ENCODE results near the gene MEG3. TPM values are rescaled to one million over a fixed set of nuclear protein-coding genes. Genes with fewer than 3 reads are reported as not detected.

The MEG3 gene
- total and polyA plus RNA-seq, 2 experiments from 2014 or later = not detected

- TF ChIP-seq, protein P1, sequence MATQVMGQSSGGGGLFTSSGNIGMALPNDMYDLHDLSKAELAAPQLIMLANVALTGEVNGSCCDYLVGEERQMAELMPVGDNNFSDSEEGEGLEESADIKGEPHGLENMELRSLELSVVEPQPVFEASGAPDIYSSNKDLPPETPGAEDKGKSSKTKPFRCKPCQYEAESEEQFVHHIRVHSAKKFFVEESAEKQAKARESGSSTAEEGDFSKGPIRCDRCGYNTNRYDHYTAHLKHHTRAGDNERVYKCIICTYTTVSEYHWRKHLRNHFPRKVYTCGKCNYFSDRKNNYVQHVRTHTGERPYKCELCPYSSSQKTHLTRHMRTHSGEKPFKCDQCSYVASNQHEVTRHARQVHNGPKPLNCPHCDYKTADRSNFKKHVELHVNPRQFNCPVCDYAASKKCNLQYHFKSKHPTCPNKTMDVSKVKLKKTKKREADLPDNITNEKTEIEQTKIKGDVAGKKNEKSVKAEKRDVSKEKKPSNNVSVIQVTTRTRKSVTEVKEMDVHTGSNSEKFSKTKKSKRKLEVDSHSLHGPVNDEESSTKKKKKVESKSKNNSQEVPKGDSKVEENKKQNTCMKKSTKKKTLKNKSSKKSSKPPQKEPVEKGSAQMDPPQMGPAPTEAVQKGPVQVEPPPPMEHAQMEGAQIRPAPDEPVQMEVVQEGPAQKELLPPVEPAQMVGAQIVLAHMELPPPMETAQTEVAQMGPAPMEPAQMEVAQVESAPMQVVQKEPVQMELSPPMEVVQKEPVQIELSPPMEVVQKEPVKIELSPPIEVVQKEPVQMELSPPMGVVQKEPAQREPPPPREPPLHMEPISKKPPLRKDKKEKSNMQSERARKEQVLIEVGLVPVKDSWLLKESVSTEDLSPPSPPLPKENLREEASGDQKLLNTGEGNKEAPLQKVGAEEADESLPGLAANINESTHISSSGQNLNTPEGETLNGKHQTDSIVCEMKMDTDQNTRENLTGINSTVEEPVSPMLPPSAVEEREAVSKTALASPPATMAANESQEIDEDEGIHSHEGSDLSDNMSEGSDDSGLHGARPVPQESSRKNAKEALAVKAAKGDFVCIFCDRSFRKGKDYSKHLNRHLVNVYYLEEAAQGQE (IDR thresholded peaks at IDR 0.05; ENCODE audit: unreplicated experiment) = no peak
Measured at GRCh38 chr14:100842799-100843198, 16.9 kb downstream of the MEG3 start (continued).

GRCh38 chr14:100844082-100844408 lies 18.1 kb downstream of the MEG3 start:
- no peak overlapping the region for H3K27ac ChIP-seq (ENCODE audit: low read depth)
- ATAC-seq (no peak), DNase-seq (ENCODE audit: low spot score) (no peak)
- H2AFZ ChIP-seq = no peak overlapping the region
- no peaks in the 10 kb centered on the region for H3K9me2 ChIP-seq (ENCODE audit: insufficient read depth)
- H3F3A ChIP-seq (replicated peaks; ENCODE audit: low read depth) = no peaks in the 10 kb centered on the region
- TF ChIP-seq ZNF114 (CRISPR knock-in tag; IDR thresholded peaks at IDR 0.05) = no peak
- TF ChIP-seq, protein P1 (IDR thresholded peaks at IDR 0.05; ENCODE audit: unreplicated experiment) = no peak
- no peaks in the 10 kb centered on the region for H4K20me1 ChIP-seq (replicated peaks; ENCODE audit: insufficient read depth)
- Mint-ChIP-seq H3K27me3 (ENCODE audit: insufficient read depth, low read depth, poor library complexity) (peaks cover 16% of the 10 kb centered on the region), H3K4me1 (peaks cover 32% of the 10 kb centered on the region), H3K36me3 (ENCODE audit: low read depth) (no peaks in the 10 kb centered on the region), H3K9me3 (no peaks in the 10 kb centered on the region), H3K27ac (no peak overlapping the region), H3K4me3 (no peak overlapping the region)
- no peaks in the 10 kb centered on the region for H3K36me3 ChIP-seq (ENCODE audit: insufficient read depth)
- H3K4me3 ChIP-seq = no peak overlapping the region
- H3K27me3 ChIP-seq (ENCODE audit: insufficient read depth) = no peaks in the 10 kb centered on the region
- H3K4me2 ChIP-seq = no peak overlapping the region
- H3K4me1 ChIP-seq (ENCODE audit: insufficient read depth) = peaks cover 17% of the 10 kb centered on the region
- no peaks in the 10 kb centered on the region for H3K79me2 ChIP-seq (replicated peaks; ENCODE audit: insufficient read depth)

DNA sequence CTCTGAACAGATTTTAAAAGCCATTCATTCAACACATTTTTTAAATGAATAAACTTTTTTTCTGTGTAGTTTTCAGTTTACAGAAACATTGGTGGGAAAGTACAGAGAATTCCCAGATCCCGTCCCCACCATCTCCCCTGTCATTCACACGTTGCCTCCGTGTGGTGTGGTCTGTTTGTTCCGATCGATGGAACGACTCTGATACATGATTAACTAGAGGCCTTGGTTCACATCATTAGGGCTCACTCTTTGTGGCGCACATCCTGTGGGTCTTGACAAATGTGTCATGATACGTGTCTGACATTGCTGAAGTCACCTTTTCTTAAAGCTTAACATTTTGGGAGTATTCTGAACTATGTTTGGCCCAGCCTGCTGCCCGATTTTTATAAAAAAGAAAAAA lies 18.5 kb downstream of the MEG3 start:
- Mint-ChIP-seq H3K27me3 (ENCODE audit: insufficient read depth, low read depth, poor library complexity) (peaks cover 16% of the 10 kb centered on the region), H3K4me1 (peaks cover 28% of the 10 kb centered on the region), H3K9me3 (no peaks in the 10 kb centered on the region), H3K36me3 (ENCODE audit: low read depth) (no peaks in the 10 kb centered on the region), H3K27ac (no peak overlapping the region), H3K4me3 (no peak overlapping the region)
- Histone ChIP-seq H2AFZ (no peak overlapping the region), H3K27me3 (ENCODE audit: insufficient read depth) (no peaks in the 10 kb centered on the region), H3K4me3 (no peak overlapping the region), H3K36me3 (ENCODE audit: insufficient read depth) (no peaks in the 10 kb centered on the region), H4K20me1 (replicated peaks; ENCODE audit: insufficient read depth) (no peaks in the 10 kb centered on the region), H3K79me2 (replicated peaks; ENCODE audit: insufficient read depth) (no peaks in the 10 kb centered on the region), H3K4me1 (ENCODE audit: insufficient read depth) (peaks cover 13% of the 10 kb centered on the region), H3K9me2 (ENCODE audit: insufficient read depth) (no peaks in the 10 kb centered on the region), H3K27ac (ENCODE audit: low read depth) (no peak overlapping the region), H3K4me2 (no peak overlapping the region), H3F3A (replicated peaks; ENCODE audit: low read depth) (no peaks in the 10 kb centered on the region)
- ATAC-seq (no peak), DNase-seq (ENCODE audit: low spot score) (no peak)
- TF ChIP-seq NANOG (IDR thresholded peaks at IDR 0.05; ENCODE audit: borderline replicate concordance) (no peak), JUNB (IDR thresholded peaks at IDR 0.05; ENCODE audit: unreplicated experiment) (no peak)
- TF ChIP-seq, protein P2, sequence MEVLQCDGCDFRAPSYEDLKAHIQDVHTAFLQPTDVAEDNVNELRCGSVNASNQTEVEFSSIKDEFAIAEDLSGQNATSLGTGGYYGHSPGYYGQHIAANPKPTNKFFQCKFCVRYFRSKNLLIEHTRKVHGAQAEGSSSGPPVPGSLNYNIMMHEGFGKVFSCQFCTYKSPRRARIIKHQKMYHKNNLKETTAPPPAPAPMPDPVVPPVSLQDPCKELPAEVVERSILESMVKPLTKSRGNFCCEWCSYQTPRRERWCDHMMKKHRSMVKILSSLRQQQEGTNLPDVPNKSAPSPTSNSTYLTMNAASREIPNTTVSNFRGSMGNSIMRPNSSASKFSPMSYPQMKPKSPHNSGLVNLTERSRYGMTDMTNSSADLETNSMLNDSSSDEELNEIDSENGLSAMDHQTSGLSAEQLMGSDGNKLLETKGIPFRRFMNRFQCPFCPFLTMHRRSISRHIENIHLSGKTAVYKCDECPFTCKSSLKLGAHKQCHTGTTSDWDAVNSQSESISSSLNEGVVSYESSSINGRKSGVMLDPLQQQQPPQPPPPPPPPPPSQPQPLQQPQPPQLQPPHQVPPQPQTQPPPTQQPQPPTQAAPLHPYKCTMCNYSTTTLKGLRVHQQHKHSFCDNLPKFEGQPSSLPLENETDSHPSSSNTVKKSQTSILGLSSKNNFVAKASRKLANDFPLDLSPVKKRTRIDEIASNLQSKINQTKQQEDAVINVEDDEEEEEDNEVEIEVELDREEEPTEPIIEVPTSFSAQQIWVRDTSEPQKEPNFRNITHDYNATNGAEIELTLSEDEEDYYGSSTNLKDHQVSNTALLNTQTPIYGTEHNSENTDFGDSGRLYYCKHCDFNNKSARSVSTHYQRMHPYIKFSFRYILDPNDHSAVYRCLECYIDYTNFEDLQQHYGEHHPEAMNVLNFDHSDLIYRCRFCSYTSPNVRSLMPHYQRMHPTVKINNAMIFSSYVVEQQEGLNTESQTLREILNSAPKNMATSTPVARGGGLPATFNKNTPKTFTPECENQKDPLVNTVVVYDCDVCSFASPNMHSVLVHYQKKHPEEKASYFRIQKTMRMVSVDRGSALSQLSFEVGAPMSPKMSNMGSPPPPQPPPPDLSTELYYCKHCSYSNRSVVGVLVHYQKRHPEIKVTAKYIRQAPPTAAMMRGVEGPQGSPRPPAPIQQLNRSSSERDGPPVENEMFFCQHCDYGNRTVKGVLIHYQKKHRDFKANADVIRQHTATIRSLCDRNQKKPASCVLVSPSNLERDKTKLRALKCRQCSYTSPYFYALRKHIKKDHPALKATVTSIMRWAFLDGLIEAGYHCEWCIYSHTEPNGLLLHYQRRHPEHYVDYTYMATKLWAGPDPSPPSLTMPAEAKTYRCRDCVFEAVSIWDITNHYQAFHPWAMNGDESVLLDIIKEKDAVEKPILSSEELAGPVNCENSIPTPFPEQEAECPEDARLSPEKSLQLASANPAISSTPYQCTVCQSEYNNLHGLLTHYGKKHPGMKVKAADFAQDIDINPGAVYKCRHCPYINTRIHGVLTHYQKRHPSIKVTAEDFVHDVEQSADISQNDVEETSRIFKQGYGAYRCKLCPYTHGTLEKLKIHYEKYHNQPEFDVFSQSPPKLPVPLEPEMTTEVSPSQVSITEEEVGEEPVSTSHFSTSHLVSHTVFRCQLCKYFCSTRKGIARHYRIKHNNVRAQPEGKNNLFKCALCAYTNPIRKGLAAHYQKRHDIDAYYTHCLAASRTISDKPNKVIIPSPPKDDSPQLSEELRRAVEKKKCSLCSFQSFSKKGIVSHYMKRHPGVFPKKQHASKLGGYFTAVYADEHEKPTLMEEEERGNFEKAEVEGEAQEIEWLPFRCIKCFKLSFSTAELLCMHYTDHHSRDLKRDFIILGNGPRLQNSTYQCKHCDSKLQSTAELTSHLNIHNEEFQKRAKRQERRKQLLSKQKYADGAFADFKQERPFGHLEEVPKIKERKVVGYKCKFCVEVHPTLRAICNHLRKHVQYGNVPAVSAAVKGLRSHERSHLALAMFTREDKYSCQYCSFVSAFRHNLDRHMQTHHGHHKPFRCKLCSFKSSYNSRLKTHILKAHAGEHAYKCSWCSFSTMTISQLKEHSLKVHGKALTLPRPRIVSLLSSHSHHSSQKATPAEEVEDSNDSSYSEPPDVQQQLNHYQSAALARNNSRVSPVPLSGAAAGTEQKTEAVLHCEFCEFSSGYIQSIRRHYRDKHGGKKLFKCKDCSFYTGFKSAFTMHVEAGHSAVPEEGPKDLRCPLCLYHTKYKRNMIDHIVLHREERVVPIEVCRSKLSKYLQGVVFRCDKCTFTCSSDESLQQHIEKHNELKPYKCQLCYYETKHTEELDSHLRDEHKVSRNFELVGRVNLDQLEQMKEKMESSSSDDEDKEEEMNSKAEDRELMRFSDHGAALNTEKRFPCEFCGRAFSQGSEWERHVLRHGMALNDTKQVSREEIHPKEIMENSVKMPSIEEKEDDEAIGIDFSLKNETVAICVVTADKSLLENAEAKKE (CRISPR knock-in tag; IDR thresholded peaks at IDR 0.05) = no peak

All from GM23338 (cell line).